HG03442 (cell line): ENCODE data around the gene DCXR.
A peak's percentile ranks its signal among the peaks of the same experiment; 100 is the strongest.
"Not testable (repeated sequence)": the region's sequence is repeated elsewhere in the genome, so short reads cannot be mapped to it uniquely, and the experiment has no call there.

Experiments
- ATAC-seq: cut with Tn5 transposase; IDR thresholded peaks from one replicate; pipeline ENCODE4 v1.9.1; 2021; ENCODE audit warnings: mild to moderate bottlenecking, moderate library complexity; ENCODE audit not compliant: unreplicated experiment

The DCXR gene

DNA sequence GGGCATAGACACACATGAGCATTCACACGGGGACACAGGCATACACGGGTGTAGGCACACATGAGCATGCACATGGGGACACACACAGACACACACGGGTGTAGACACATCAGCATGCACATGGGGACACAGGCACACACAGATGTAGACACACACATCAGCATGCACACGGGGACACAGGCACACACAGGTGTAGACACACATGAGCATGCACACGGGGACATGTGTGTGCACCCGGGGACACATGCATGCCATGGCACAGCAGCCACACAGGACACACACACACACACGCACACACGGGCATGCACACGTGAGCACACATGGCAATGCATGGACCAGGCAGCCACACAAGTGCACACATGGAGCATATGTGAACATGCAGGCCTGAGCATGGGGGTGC is 5.2 kb upstream of the DCXR start:
- no peak for ATAC-seq

DNA sequence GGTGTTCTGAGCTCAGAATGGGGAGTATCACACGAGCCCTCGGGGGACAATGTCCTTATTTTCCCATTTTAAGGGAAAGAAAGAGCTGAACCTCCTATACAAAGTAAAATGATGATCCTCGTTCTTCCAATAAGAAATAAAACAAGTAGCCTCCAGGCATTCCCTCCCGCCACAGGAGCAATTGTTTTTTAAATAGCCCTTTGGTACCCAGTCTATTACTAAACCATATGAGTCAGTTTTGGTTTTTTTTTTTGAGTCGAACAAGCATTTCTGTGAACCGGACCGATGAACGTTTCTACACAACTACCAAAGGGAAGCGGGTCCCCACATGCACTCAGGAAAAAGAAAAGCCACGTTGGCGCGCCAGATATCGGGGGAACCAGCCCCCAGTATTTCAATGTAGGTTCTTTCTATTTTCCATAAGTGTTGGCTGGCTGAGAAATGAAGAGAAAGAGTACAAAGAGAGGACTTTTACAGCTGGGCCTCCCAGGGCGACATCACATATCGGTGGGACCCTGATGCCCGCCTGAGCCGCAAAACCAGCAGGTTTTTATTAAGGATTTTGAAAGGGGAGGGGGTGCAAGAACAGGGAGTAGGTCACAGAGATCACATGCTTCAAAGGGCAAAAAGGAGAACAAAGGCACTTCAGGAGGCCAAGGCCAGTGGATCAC is 3.8 kb upstream of the DCXR start:
- ATAC-seq = no peak

DNA sequence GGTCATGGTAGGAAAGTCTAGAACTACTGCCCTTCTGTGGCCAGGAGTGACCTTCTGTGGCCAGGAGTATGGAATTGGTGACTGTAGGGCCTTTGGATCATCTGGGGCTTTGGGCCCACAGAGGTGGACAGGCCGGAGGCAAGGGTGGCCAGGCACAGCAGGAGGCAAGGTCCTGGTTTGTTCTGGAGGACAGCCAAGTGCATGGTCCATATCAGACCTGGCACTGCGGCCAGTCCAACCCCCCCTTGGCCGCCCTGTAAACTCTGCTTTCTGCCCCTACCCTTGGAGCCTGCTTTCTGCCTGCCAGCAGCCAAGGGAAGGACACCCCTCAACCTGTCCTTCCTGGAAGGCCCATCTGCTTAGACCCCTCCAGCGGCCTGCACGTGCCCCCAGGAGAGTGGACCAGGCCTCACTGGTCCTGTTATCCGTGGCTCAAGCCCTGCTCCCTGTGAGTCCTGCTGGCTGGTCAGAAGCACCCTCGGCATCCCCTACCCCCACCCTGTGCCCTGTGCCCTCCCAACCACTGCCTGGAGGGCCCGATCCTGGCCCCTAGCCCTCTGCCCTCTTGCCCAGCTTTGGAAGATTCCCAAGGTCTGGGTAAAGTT is 2.3 kb upstream of the DCXR start:
- no peak for ATAC-seq

DNA sequence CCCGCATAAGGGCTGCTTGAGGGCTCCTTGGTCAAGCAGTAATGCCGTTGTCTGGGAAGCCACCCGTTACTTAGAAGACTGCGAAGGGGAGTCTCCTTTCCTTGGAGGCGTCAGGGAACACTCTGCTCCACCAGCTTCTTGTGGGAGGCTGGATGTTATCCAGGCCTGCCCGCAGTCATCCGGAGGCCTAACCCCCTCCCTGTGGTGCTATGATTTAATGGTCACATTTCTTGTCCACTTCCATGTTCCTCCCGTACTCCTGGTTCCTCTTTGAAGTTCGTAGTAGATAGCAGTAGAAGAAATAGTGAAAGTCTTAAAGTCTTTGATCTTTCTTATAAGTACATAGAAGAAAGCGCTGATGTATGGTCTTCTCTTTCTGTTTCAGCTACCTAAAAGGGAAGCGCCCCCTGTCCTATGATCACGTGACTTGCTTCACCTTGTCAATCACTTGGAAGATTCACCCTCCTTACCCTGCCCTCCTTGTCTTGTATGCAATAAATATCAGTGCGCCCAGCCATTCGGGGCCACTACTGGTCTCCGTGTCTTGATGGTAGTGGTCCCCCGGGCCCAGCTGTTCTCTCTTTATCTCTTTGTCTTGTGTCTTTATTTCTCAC is 1.4 kb upstream of the DCXR start:
- ATAC-seq = not testable (repeated sequence)

DNA sequence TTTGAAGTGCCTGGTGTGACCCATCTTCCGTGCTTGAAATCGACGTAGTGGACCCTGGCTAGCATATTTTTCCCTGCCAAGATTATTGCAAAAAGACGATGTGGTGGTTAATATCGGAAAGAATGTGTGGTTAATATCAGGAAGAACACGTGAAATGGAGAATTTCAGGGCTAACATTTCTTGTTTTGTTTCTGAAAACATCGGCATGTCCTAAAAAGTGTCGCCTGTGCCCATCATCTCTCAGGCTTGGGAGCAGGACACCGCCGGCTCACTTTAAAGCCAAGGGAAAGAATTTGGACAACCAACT is 345 bp upstream of the DCXR start:
- no peak for ATAC-seq

DNA sequence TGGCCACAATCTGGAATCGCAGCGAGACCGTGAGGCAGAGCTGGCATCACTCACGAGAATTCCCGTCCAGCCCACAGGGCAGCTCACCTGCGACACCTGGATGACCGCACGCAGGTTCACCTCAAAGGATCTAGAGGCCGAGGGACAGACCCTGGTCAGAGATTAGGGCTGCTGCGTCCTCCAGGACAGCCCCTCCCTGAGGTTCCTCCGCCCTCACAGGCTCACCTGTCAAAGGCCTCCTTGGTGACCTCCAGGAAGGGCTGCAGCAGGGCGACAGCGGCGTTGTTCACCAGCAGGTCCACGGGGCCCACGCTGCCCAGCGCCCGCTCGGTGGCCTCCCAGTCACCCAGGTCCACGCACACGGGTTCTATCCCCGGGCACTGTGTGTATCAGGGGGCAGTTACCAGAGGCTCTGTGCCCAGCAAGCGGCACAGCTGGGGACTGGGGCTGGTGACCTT is 834 bp downstream of the DCXR start:
- ATAC-seq = no peak

DNA sequence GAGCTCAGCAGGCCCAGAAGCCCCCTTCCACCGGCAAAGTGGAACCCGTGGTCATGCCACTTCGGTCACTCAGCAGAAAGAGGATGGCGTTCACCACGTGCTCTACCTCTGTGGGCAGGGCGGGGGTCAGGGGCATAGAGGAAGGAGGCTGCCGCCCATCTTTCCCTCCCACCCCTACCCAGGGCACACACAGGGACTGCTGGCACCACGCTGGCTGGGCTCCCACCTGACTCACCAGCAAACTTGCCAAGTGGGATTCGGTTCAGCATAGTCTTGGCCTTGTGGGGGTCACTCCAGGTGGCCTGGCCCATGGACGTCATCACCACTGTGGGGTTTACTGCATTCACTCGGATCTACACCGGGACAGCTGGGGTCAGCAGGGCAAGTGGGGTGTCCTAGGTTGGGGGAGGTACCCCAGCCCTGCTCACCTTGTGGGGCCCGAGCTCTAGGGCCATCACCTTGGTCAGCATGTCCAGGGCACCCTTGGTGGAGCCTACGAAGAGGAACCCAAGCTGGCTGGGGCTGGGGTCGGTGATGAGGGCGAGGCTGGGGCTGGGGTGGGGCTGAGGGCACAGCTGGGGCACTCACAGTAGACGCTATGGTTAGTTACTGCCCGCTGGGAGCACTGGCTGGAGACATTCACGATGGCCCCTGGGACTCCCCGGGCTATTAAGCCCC is 1.4 kb downstream of the DCXR start:
- no peak for ATAC-seq

DNA sequence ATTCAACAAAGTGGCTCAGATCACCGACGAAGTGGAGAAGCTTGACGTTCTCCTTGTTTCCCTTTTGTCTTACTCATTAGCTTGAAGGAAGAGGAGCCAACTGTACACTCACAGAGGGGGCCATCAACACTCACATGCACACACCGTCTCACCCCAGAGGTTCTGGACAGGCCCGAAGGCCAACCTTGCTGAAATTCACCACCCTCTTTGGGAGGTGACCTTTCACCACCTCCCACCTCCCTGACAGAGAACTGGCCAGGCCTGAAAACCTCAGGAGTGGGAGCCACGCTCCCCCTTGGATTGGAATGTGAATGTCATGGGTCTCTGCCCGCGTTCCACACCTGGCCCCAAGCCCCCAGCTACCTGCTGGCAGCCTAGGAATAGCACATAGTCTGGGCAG is 2.0 kb downstream of the DCXR start:
- no peak for ATAC-seq

DNA sequence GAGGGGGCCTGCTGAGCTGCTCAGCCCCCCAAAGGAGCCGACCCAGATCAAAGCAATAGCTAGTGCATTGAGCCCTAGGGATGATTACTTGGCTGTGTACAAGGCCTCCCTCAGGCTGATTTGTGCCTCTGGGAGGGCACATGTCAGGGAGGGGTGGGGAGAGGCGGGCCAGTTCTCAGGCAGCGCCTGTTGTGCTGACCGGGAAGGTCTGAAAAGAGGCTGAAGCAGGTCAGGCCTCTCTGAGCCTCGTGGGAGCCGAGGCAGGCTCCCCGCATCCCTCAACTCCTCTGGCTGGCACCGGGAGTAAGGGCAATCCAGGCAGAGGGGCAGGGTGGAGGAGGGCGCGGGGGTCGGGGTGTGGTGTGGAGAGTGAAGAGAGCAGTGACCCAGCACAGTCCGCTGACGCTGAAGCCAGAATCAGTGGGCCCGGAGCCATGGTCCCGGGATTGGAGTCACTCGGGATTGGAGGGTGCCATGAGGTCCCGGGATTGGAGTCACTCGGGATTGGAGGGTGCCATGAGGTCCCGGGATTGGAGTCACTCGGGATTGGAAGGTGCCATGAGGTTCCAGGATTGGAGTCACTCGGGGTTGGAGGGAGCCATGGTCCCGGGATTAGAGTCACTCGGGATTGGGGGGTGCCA is 3.0 kb downstream of the DCXR start:
- no peak for ATAC-seq

DNA sequence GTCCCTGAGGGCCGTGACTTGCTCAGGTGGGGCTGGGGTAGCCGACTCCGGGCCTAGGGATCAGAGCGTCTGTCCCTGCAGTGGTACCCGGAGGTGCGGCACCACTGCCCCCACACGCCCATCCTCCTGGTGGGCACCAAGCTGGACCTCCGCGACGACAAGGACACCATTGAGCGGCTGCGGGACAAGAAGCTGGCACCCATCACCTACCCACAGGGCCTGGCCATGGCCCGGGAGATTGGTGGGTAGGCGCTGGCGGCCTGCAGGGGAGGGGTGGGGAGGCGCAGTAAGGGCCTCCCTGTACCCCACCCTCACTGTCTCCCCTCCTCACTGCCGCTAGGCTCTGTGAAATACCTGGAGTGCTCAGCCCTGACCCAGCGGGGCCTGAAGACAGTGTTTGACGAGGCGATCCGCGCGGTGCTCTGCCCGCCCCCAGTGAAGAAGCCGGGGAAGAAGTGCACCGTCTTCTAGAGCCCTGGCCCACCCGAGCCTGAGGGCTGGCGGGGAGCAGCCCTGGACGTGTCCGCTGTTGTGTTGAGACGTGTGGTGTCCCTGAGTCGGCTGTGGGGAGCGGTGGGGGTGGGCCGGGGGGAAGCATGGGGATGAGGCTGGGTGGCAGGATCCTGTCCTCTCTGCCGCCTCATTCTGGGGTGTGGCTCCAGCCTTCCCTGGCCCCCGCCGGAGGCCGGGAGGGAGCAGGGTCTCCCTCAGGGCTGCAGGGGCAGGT is 4.0 kb downstream of the DCXR start:
- ATAC-seq = no peak

DNA sequence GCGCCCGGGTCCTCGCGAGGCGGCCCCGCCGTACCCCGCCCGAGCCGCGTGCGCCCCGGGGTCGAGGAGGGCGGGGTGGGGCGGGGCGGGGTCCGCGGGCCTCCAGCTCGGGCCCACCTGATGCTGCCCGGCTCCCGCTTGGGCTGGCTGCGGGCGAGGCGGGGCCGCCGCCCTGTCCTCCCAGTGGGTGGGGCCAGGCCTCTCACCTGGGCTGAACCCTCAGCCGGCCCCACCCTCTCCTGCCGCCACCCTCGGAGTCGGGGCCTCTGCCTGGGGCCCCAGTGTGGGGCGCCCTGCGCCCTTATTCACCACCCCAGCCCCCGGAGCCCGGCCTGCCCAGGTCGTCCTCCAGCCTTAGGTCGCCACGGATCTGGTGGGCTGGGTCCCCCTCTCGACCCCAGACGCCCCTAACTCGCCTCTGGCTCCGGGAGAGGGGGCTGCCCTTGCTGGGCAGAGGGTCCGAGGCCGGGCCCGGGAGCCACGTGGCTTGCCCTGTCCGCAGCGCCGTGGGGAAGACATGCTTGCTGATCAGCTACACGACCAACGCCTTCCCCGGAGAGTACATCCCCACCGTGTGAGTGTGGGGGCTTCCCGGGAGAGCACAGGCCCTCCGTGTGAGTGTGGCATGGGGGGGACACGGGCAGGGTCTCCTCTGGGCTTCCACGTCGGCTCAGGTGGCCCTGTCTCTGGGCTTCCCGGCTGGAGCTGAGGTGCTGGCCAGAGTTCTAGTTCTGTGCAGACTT is 5.4 kb downstream of the DCXR start:
- ATAC-seq = no peak

DNA sequence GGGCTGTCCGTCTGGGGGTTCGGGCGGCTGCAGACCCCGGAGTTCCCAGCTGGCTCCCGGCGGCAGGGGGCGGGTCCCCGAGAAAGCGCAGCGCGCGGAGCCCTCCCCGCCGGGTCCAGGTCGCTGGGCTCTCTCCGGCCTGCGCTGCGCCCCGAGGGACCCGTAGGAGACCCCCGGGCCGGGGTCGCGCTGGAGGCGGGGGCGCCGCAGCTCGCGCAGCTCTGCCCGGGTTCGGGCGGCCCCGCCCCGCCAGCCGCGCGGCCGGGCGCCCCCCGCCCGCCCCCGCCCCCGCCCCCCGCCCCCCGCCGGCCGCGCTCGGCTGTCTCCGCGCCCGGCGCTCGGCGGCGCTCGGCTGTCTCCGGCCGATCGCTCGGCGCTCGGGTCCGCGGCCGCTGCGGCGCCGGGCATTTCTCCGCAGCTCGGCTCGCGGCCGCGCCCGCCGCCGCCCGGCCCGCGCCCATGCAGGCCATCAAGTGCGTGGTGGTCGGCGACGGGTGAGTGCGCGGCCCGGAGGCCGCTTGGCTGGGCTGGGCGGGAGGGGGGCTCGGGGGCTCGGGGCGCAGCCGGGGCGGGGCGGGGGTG is 6.1 kb downstream of the DCXR start, which contains the start of gene RAC3:
TSS of gene RAC3 (plus strand) at position 376 of the 582 bp plus-strand sequence. CDS start at position 460, 84 bp downstream.
- ATAC-seq = peak; percentile 4

DNA sequence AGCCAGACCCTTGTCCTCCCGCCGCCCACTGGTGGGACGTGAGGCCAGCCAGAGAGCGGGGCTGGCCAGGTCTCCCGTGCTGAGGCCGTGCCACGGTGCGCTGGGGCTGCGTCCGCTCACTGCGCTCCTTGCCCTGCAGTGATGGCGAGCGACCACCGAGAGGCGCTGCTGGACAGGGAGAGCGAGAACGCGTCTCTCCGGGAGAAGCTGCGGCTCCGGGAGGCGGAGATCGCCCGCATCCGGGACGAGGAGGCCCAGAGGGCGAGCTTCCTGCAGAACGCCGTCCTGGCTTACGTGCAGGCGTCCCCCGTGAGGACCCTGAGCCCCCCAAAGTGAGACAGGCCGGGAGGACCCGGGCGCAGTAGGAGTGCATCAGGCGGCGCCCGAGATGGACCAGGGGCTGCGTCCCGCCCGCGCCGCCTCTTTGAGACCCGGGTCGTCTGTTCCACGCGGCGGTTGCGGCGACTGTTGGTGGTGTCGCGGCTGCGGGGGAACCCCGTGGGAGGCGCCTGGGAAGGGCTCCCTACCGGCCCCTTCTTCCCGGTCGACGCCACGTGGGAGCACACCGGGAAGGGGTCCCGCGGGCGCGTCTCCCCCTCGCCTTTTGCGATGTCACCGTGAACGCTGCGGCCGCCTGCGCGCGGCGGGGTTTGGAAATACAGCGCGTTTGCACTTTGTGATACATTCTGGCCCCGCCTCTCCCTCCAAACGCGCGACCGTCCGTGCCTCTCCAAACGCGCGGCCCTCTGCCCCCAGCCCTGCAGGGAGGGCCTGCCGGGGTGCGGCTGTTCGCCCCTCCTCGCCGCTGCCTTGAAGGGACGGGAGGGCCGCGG is 6.8 kb downstream of the DCXR start:
- ATAC-seq = peak; percentile 39

DNA sequence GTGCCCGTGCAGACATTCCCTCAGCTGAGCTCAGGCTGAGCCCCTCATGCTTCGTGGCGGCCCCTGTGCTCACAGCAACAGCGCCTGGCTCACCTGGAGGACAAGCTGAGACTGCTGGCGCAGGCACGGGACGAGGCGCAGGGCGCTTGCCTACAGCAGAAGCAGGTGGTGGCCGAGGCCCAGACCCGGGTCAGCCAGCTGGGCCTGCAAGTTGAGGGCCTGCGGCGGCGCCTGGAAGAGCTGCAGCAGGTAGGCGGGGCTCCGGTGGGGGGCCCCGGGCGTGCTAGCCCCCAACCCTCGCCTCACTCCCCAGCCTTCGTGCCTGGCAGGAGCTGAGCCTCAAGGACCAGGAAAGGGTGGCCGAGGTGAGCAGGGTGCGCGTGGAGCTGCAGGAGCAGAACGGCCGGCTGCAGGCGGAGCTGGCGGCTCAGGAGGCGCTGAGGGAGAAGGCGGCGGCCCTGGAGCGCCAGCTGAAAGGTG is 7.5 kb downstream of the DCXR start:
- ATAC-seq = no peak

DNA sequence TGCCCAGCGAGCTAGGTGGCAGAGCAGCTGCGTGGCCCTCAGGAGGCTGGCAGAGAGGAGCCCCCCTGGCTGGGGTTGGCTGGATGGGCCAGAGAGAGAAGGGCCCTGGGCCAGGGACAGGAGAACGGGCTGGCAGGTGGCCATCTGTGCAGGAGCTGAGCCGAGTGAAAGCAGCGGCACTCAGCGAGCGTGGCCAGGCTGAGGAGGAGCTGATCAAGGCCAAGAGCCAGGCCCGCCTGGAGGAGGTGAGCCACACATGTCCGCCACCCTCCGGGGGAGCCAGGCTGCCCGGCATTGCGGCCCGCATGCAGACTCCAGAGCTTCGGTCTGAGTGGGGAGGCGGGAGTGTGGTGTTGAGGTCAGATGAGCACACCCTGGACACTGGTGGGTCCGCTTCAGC is 8.1 kb downstream of the DCXR start:
- no peak for ATAC-seq

DNA sequence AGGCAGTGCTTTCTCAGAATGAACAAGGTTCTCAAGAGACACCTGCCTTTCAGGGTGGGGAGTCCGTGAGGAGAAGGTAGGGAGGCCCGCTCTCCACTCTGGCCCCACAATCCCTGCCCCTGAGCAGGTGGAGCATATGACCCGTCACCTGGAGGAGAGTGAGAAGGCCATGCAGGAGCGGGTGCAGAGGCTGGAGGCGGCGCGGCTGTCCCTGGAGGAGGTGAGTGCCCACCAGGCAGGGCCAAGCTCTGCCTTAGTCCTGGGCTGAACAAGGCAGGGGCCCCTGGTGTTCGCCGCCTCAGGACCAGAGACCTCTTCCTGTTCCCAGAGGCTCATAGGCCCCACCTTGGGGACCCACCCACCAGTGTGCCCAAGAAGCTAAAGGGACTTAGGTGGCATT is 8.5 kb downstream of the DCXR start:
- ATAC-seq = no peak

DNA sequence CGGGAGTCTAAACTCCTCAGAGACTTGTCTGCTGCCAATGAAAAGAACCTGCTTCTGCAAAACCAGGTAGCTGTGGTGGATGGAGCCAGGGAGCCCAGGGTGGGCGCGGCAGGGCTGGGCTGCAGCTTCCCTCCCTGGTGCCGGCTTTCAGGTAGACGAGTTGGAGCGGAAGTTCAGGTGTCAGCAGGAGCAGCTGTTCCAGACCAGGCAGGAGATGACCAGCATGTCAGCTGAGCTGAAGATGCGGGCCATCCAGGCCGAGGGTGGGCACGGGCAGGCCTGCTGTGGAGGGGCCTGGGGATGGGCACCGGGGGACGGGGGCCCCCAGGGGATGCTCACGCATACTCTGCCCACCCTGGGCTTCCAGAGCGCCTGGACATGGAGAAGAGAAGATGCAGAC is 9.3 kb downstream of the DCXR start:
- no peak for ATAC-seq

DNA sequence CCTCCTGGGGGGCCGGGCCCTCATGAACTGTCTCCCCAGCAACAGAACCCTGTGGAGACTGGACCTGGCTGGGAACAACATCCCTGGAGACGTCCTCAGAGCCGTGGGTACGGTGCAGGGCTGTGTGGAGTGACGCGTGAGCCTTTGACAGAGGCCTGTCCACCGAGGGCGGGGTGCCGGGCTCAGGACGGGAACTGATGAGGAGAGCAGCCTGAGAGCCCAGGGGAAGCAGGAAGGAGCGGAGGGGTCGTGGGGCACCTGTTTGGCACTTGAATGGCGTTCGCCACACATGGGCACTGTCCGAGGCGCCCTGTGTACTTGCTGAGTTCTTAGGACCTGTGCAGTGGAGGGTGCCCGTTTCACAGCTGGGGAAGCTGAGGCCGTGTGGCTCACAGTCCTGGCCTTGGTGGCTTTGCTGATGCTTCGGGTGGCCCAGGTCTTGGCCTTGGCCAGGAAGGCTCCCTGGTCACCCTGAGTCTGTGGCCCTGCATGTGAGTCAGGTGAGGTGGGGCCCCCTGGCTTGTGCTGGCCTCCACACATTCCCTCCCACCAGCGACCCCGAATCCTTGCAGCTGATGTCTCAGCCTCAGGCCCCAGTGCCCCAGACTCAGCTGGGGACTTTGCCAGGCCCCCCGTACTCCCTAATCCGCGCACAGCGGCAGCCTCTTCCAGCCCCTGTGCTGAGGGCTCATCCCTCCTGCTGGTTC is 11.9 kb downstream of the DCXR start:
- ATAC-seq = no peak
